Thoracic aorta (tissue), 2 donors: Measurements from ENCODE around the gene TAT. TPM values are rescaled to one million over a fixed set of nuclear protein-coding genes. Genes with fewer than 3 reads are reported as not detected.

Source experiments
- ATAC-seq: fragments of 150-250 bp; one replicate; pipeline ENCODE4 v1.8.0; 2017; ENCODE audit warnings: low read depth; ENCODE audit not compliant: insufficient number of reproducible peaks, low FRiP score
- DNase-seq: peaks from one replicate; pipeline ENCODE4 v3.0.0-alpha.2; 2020; ENCODE audit warnings: low spot score
- H3K27ac ChIP-seq, 2 donors: fragments of 200-600 bp; sonication (generic); 1 replicate in 1 of 2; 2 replicates in 1 of 2; pipeline ENCODE4 v1.5.1; 2016; ENCODE audit warnings: mild to moderate bottlenecking in 2 of 2, moderate library complexity in 2 of 2
- H3K27me3 ChIP-seq: fragments of 200-600 bp; sonication (generic); replicated peaks from 2 replicates; pipeline ENCODE4 v1.6.0; 2016; ENCODE audit warnings: mild to moderate bottlenecking; ENCODE audit not compliant: insufficient read depth
- H3K36me3 ChIP-seq: fragments of 200-600 bp; sonication (generic); one replicate; pipeline ENCODE4 v1.5.1; 2016
- H3K4me1 ChIP-seq, 2 donors: fragments of 200-600 bp; sonication (generic); 1 replicate in 1 of 2; 2 replicates in 1 of 2; pipeline versions ENCODE4 v1.5.1 to v1.6.0; 2016; ENCODE audit warnings: low read depth in 2 of 2, mild to moderate bottlenecking in 1 of 2; ENCODE audit not compliant: control insufficient read depth in 1 of 2
- H3K4me3 ChIP-seq: fragments of 200-600 bp; sonication (generic); 2 replicates; pipeline ENCODE4 v1.5.1; 2016; ENCODE audit warnings: mild to moderate bottlenecking
- H3K9me3 ChIP-seq: fragments of 200-600 bp; sonication (generic); 2 replicates; pipeline ENCODE4 v1.5.1; 2016
- total RNA-seq, 2 donors: library from RNA; depleted of rRNA; stranded (reverse); fragments of >200 nt; gene quantifications; one replicate each; pipeline versions ENCODE4 v1.1.0 to v1.2.3, GENCODE V29; 2016
- TF ChIP-seq, protein P1 (sequence below): fragments of 200-600 bp; sonication (generic); IDR thresholded peaks from one replicate; pipeline ENCODE4 v1.5.1; 2019; ENCODE audit warnings: antibody characterized with exemption

TAT gene
- total RNA-seq, 2 donors from 2014 or later = not detected

DNA sequence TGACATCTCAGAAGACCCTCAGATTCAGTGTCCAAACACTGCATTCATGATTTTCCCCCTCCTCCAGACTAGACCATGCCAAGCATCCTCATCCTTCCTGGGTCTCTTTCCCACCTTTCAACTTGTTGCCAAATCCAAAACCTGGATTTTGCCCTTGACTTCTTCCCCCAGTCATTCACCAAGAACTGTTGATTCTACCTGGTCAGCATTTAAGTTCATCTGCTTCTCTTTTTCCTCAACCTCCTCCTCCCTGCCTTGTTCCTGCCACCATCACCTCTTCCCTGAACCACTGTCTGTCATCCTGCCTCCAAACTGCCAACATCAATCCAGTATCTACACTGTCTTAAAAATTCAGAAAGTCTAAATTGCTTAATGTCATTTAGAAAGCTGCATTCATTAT lies 29.7 kb downstream of the TAT start:
- Histone ChIP-seq H3K36me3 (no peaks in the 10 kb centered on the region), H3K27ac (no peak overlapping the region), H3K27me3 (no peaks in the 10 kb centered on the region), H3K4me3 (no peak overlapping the region), H3K9me3 (no peaks in the 10 kb centered on the region), H3K4me1 (no peaks in the 10 kb centered on the region)
- TF ChIP-seq, protein P1, sequence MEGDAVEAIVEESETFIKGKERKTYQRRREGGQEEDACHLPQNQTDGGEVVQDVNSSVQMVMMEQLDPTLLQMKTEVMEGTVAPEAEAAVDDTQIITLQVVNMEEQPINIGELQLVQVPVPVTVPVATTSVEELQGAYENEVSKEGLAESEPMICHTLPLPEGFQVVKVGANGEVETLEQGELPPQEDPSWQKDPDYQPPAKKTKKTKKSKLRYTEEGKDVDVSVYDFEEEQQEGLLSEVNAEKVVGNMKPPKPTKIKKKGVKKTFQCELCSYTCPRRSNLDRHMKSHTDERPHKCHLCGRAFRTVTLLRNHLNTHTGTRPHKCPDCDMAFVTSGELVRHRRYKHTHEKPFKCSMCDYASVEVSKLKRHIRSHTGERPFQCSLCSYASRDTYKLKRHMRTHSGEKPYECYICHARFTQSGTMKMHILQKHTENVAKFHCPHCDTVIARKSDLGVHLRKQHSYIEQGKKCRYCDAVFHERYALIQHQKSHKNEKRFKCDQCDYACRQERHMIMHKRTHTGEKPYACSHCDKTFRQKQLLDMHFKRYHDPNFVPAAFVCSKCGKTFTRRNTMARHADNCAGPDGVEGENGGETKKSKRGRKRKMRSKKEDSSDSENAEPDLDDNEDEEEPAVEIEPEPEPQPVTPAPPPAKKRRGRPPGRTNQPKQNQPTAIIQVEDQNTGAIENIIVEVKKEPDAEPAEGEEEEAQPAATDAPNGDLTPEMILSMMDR = no peak
- no peak for DNase-seq
- no peak for ATAC-seq

DNA sequence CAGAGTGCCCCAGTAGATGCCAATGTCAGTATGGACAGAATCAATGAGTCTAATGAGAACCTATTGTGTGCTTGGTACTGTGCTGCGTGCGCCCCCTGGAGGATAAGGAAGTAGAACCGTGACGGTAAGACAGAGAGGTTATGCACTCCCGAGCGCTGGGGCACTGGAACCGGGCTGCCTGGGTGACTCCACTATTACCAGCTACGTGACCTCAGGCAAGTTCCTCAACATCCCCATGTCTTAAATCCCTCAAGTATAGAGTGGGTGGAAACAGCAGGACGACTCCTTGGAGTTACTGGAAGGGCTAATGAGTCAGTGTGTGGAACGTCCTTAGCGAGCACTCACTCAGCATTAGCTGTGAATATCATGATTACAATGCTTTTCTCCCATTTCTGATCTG lies 34.5 kb downstream of the TAT start:
- Histone ChIP-seq H3K36me3 (no peaks in the 10 kb centered on the region), H3K4me3 (no peak overlapping the region), H3K27me3 (no peaks in the 10 kb centered on the region), H3K9me3 (no peaks in the 10 kb centered on the region), H3K4me1 (no peaks in the 10 kb centered on the region), H3K27ac (no peak overlapping the region)
- DNase-seq (no peak), ATAC-seq (no peak)
- TF ChIP-seq, protein P1 = no peak

DNA sequence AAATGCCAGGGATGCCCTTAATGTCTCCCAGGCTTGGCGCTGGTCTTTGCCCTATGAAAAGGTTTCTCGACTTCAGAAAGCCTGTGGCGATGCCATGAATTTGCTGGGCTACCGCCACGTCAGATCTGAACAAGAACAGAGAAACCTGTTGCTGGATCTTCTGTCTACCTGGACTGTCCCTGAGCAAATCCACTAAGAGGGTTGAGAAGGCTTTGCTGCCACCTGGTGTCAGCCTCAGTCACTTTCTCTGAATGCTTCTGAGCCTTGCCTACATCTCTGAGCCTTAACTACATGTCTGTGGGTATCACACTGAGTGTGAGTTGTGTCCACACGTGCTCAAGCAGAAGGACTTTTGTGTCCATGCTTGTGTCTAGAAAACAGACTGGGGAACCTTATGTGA lies 39.2 kb downstream of the TAT start:
- ATAC-seq = no peak
- H3K4me1 ChIP-seq = no peaks in the 10 kb centered on the region
- TF ChIP-seq, protein P1 = no peak
- H3K4me3 ChIP-seq = no peak overlapping the region
- H3K36me3 ChIP-seq = no peaks in the 10 kb centered on the region
- no peaks in the 10 kb centered on the region for H3K9me3 ChIP-seq
- no peaks in the 10 kb centered on the region for H3K27me3 ChIP-seq
- no peak overlapping the region for H3K27ac ChIP-seq
- no peak for DNase-seq

DNA sequence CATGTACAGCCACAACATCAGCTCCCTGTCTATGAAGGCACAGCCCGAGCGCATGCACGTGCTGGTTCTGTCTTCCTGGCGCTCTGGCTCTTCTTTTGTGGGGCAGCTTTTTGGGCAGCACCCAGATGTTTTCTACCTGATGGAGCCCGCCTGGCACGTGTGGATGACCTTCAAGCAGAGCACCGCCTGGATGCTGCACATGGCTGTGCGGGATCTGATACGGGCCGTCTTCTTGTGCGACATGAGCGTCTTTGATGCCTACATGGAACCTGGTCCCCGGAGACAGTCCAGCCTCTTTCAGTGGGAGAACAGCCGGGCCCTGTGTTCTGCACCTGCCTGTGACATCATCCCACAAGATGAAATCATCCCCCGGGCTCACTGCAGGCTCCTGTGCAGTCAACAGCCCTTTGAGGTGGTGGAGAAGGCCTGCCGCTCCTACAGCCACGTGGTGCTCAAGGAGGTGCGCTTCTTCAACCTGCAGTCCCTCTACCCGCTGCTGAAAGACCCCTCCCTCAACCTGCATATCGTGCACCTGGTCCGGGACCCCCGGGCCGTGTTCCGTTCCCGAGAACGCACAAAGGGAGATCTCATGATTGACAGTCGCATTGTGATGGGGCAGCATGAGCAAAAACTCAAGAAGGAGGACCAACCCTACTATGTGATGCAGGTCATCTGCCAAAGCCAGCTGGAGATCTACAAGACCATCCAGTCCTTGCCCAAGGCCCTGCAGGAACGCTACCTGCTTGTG lies 40.0 kb downstream of the TAT start:
- ATAC-seq = no peak
- TF ChIP-seq, protein P1 = no peak

DNA sequence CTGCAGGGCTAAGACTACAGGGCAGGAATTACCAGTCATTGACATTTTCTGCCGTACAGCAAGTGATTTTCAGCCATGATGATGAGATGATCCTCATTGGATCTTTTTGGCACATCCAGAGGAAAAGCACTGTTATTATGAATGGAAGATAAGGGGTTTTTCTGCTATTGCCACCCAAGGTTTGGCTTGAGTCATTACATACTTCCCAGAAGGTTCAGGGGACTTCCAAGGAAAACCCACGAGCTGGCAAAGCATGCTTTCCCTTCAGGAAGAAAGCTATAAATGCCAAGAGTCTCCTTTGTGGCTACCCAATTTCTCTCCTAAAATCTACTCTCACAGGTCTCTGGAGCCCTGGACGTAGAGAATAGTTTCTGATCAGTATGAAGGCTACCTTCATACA lies 44.5 kb downstream of the TAT start:
- H3K27me3 ChIP-seq = no peaks in the 10 kb centered on the region
- no peaks in the 10 kb centered on the region for H3K9me3 ChIP-seq
- no peak overlapping the region for H3K4me3 ChIP-seq
- no peaks in the 10 kb centered on the region for H3K4me1 ChIP-seq
- DNase-seq (no peak), ATAC-seq (no peak)
- no peak overlapping the region for H3K27ac ChIP-seq
- TF ChIP-seq, protein P1 = no peak
- no peaks in the 10 kb centered on the region for H3K36me3 ChIP-seq

More for the DNA sequence above, 40.0 kb downstream of the TAT start:
- Histone ChIP-seq H3K9me3 (no peaks in the 10 kb centered on the region), H3K36me3 (no peaks in the 10 kb centered on the region), H3K27ac (no peak overlapping the region), H3K27me3 (no peaks in the 10 kb centered on the region), H3K4me1 (no peaks in the 10 kb centered on the region), H3K4me3 (no peak overlapping the region)
- DNase-seq = no peak
